ENCODE data around the gene IL1RAPL2.
"Not testable (repeated sequence)": the region's sequence is repeated elsewhere in the genome, so short reads cannot be mapped to it uniquely, and the experiment has no call there.

IL1RAPL2 gene

DNA sequence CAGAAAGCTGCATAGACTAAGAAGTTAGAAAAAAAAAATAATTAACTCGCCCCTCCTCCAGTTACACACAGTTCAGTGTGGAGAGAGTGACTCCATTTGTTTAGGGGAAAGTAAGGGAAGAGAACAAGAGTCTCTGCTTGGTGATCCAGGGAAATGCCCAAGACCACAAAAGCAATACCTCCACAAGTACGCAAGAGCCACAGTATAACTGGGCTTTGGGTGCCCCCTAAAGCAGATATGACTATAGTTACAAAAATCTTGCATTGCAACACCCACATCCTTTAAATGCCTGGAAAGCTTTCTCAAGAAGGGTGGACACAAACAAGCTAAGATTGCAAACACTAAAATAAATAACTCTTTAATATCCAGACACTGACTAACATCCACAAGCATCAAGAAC lies 1092.1 kb downstream of the IL1RAPL2 start:
- in situ Hi-C loops (cut with HindIII; ENCODE audit: low sequenced_read_pairs): no loop called here

DNA sequence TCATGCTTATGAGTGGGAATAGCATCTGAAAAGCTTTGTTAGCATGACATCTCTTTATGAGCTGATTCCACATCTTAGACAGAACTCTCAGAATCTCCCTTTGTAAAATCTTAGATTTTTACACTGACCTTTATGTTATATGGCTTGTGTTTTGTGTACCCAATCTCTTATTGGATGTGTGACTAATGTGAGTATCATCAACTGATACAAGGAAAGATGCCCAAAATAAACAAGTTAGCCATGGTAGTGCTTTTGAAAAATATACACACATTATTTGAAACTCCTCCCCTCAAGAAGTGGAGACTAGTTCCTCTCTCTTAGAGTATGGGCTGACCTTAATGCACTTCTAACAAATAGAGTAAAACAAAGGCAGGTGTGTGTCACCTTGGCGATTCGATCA lies 1096.2 kb downstream of the IL1RAPL2 start:
- in situ Hi-C loops (cut with HindIII; ENCODE audit: low sequenced_read_pairs): no loop called here

DNA sequence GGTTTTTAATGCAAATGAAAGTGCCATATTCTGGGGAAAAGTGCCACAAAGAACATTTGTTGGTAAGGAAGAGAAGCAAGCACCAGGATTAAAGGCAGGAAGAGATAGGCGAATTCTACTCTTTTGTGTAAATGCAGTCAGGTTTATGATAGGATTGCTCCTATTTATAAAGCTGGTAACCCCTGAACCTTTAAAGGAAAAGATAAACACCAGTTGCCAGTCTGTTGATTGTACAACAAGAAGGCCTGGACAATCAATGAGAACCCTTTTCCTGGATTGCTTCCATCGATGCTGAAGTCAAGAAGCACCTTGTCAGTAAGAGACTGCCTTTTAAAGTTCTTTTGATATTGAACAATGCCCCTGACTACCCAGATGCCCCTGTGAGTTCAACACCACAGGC lies 1098.2 kb downstream of the IL1RAPL2 start:
- in situ Hi-C loops (cut with HindIII; ENCODE audit: low sequenced_read_pairs): no loop called here

DNA sequence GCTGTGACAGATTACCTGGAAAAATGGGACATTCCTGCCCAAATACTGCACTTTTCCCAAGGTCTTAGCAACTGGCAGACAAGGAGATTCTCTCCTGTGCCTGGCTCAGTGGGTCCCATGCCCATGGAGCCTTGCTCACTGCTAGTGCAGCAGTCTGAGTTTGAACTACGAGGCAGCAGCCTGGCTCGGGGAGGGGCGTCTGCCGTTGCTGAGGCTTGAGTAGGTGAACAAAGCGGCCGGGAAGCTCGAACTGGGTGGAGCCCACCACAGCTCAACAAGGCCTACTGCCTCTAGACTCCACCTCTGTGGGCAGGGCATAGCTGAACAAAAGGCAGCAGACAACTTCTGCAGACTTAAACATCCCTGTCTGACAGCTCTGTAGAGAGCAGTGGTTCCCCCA lies 1118.3 kb downstream of the IL1RAPL2 start:
- in situ Hi-C loops (cut with HindIII; ENCODE audit: low sequenced_read_pairs): not testable (repeated sequence)

DNA sequence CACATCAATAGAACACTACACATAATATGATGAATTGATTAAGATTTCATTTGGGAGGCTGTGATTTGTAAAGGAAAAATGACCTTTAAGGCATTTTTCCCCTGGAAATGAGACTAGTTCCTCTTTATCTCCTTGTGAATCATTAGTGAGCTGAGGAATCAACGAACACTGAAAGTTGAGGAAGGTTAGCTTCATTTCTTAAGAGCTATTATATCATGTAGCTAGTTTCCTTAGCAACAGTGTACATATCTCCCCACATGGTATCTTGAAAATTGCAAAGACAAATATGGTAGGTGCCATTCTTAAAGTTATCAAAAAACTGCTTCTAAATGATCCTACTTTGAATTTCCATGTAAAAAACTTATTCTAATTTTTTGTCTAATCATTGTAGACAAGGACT lies 1128.8 kb downstream of the IL1RAPL2 start:
- in situ Hi-C loops (cut with HindIII; ENCODE audit: low sequenced_read_pairs): no loop called here

DNA sequence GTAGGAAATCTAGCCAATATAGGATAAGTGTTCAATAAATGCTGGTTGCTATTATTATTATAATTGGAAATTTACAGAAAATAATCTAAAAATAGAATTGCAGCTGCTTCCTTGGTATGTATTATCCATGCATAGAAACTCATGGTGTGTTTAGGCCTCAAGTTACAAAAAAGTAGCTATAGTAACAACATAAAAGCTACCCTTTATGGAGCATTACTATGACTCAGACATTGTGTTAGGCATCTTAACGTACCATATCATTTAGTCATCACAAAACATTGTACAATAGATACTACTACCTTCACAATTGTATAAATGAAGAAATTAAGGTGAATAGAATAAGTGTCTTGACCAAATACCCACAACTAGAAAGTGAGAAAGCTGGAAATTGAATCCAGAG lies 1129.5 kb downstream of the IL1RAPL2 start:
- in situ Hi-C loops (cut with HindIII; ENCODE audit: low sequenced_read_pairs): no loop called here

DNA sequence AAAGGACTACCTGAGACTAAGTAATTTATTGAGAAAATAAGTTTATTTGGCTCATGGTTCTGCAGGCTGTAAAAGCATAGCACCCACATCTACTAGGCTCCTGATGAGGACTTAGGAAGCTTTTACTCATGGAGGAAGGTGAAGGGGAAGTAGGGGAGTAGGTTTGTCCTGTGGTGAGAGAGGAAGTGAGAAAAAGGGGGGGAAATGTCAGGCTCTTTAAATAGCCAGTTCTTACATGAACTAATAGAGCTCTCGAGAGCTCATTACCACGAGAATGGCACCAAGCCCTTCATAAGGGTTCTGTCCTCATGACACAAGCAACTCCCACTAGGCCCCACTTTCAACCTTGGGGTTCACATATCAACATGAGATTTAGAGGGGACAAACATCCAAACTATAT lies 1130.9 kb downstream of the IL1RAPL2 start:
- in situ Hi-C loops (cut with HindIII; ENCODE audit: low sequenced_read_pairs): no loop called here

DNA sequence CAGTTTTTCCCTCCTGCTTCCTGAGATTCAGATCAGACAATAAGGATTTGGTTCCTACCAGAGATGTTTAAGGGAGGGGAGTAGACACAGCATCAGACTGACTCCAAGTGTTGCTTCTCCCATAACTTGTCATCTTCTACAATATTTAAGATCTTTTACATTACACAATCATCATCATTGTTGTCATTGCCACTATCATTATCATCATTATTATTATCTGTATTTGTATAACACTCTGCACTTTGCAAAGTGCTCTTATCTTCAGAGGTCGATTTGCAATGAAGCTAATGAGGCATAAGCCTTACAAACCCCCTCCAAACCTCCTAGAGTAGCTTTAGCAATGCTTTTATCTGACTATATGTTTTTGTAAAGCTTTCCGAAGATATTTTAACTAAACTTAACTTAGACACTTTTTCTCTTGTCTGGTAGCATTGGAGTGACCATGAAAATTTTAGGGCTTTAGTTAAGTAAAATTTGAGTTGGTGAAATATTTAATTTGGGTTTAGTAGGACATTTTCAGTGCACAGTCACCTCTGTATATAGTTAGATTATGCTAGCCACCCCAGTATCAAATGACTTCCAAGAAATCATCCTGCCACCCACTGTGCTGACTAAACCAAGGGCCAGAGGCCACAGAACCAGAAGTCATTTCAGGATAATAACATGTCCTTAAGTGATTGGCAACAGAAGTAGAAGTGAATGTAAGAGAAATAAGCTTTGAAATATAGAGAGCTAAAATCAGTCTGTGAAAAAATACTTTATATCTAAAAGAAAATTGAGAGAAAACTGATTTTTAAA lies 1132.2 kb downstream of the IL1RAPL2 start:
- in situ Hi-C loops (cut with HindIII; ENCODE audit: low sequenced_read_pairs): no loop called here

DNA sequence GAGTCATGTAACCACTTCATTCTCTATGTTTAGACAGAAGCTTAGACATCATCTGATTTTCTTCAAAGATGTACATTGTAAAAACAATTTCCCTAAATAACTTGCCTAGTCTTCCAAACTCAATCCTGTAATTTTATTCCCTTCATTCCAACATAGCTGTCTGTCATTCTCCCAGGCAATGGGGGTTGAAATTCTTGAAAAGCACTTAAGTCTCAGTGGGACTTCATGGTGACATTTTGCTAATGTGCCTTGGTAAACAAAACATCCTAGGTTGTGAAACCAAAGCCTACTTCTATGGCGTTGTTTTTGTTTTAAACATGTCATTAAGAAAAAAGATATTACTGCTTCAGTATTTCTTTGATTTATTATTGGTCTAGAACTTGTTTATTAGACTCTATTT lies 1134.3 kb downstream of the IL1RAPL2 start:
- in situ Hi-C loops (cut with HindIII; ENCODE audit: low sequenced_read_pairs): no loop called here

DNA sequence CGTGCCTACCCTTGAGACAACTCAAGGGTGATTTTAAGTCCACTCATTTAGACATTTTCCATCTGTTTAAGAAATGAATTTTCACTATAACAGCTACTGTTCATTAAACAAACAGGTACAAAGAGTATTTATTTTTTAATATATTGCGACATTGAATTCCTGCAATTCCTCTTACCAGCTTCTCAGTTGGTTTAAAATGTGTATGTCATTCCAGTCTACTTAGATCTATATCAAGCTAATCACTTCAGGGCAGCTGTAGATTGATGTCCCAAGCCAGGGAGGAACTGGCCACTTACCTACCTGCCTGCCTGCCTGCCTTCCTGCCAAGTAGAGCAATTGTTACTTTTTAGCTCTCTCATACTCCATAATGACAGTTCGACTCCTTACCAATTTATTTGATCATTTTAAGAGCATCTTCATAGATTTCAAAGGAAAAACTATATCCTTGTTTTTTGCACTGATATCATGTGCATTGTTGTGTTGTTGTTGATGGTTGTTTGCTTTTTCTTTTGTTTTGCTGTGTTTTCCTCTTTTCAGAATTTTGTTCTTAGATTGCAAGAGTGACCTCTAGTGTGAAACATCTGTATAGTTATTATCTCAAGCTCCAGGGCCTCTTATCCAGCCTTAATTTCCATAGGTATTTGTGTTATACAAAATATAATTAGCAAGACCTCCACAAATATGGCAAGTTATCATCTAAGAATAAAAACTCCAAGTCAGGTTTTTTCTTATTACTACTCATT lies 1135.5 kb downstream of the IL1RAPL2 start:
- in situ Hi-C loops (cut with HindIII; ENCODE audit: low sequenced_read_pairs): no loop called here

DNA sequence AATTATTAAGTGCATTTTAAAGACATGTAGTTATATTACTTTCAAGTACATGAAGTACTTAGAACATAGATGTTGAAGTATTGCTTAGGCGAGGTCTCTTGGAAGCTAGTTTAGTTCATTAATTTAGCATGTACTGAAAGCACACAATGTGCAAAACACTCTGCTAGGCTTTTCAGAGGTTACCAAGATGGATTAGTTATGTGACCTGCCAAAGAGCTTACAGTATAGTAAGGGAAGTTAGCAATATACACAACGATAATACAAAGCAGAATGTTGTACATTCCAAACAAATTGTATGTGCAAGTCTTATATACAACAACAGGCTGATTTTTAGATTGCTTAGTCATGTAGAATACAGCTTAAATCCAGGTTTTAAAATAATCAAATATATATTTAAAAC lies 1137.9 kb downstream of the IL1RAPL2 start:
- in situ Hi-C loops (cut with HindIII; ENCODE audit: low sequenced_read_pairs): no loop called here

DNA sequence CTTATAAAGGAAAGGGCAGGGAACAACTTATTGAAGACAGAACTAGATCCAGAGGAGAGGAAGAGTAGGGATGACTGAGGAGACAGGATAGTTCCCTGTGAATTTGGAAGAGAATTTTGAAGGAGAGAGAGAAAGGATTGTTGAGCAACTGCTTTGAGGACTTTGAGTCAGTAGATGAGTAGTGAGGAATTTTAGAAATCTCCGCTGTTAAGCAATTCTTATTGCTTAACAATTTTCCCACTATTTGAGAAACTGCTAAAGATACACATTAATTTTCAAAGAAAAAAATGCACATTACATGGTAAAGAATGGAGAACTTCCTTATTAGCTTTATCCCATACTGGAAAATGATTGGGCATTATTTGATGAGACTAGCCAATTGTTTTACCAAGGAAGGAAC lies 1140.0 kb downstream of the IL1RAPL2 start:
- in situ Hi-C loops (cut with HindIII; ENCODE audit: low sequenced_read_pairs): no loop called here

DNA sequence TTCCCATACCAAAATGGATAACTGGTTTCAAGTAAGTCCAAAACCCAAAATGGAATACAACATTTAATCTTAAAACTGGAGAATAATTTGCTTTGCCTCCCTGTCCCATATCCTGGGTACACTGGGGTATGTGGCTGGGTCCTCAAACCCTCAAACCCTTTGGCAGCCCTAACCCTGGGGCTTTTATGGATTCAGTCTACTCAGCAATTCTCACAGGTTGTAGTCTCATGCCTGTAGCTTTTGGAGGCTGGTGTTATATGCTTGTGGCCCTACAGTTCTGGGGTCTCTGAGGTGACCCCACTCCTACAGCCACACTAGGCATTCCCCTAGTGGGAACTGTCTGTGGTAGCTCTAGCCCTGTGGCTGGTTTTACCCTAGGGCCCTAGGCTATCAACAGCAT lies 1145.8 kb downstream of the IL1RAPL2 start:
- in situ Hi-C loops (cut with HindIII; ENCODE audit: low sequenced_read_pairs): no loop called here

DNA sequence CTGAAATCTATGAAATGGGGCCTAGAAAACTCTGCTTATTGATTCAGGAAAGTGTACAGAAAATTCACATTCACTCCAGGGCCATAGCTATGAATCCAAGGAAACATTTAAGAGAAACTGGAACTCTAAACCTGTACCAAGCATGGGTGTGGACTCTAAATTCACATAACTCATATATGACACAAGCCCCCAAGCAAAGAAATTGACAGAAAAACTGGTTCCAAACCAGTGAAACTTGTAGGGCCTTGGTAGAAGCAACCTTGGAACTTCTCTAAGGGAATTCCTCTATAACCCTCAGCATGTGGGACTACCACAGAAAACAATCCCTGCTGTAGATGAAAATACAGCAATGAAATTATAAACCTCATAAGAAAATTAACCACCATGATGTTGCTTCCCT lies 1149.7 kb downstream of the IL1RAPL2 start:
- in situ Hi-C loops (cut with HindIII; ENCODE audit: low sequenced_read_pairs): no loop called here

DNA sequence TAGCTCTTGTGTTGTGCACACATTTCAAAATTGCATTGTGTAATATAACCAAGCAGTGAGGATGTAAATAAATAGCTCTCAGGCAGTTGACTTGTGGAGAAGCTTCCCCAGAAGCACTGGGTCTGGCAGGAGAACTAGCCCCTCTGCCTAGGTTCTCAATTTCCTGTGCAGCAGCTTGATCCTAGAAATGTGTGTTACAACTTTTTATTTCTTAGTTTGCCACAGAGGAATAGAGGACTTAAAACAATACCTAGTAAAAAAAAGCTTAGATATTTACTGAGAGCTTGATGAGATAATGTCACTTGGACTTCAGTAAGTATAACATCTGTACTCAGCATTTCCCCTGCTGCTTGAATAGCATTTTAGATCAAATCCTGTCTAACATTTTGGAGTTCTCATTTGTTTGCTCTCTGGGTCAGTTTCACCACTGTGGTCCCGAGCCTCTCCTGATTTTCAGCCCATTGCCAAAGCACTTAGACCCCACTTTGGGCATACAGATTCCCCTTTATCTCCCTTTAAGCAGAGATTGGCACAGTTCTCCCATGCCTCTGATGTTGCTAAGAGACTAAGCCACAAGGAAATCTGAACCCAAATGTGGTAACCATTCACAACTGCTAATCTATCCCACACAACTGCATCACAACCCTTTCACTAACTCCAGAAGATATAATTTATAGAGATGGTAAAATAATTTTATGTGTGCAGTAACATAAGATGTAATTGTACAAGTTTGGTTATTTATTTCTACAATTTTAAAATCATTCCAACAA lies 1158.2 kb downstream of the IL1RAPL2 start:
- in situ Hi-C loops (cut with HindIII; ENCODE audit: low sequenced_read_pairs): no loop called here

DNA sequence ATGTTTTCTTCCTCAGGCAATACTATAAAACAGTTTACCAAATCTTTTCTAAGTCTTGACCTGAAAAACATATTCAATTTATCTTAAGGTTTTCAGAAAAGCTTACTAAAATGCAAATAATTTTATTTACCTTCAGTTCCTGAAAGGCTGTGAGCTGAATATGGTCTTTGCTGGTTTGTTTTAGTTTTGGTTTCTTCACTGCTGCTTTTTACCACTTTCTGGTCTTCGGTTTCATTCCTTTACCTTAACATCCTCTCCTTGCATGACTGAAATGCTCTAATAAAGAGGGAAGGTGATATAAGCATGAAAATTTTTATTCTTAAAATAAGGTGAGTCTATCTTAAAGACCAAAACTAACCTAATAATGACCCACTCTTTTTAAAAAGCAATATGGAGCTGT lies 1159.2 kb downstream of the IL1RAPL2 start:
- in situ Hi-C loops (cut with HindIII; ENCODE audit: low sequenced_read_pairs): no loop called here

DNA sequence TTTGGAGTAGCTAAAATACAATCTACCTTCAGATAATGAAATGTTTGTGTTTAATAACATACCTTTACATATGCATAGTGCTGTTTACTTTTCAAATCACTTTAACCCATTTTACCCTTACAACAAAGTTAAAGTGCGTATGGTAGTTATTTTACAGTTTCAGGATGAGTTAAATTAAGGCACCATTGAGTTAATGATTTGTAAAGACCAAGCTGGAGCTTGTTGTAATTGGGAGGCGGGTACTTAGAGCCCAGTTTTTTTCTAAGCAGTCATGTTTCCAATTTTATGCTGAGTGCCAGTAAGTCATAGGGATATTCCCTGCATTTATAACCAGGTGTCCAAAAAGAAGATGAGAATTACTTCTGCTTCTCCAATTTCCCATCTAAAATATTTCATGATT lies 1172.2 kb downstream of the IL1RAPL2 start:
- in situ Hi-C loops (cut with HindIII; ENCODE audit: low sequenced_read_pairs): no loop called here

DNA sequence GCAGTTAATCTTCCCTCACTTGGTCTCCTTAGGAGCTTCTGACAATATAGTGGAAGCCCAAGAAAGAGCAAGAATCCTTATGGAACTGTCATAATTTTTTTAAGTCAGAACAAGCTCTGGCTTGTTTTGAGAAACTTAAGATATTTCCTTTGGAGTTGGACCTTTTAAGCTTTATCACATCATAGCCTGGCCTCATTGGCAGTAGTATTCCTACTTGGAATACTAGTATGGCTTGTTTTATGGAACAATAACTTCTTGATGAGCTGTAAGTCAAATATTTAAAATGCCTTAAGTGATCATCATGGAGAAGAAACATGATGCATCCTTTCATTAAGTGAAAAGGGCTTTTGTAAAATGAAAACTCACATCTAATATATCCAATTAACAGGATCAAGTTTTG lies 1178.3 kb downstream of the IL1RAPL2 start:
- in situ Hi-C loops (cut with HindIII; ENCODE audit: low sequenced_read_pairs): no loop called here

DNA sequence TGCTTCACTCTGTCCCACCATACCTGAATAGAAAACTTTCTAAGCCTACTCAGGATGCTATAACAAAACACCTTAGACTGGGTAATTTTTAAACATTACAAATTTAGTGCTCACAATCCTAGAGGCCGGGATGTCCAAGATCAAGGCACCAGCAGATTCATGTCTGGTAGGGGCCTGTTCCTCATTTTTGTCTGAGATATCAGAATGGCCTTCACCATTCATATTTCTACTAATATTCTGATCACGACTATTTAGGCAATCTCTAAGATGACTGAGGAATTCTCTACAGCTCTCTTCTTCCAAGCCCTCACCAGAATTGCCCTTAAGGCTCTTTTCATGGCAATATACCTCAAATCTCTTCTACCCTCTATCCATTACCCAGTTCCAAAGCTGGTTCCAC lies 1178.9 kb downstream of the IL1RAPL2 start:
- in situ Hi-C loops (cut with HindIII; ENCODE audit: low sequenced_read_pairs): no loop called here

DNA sequence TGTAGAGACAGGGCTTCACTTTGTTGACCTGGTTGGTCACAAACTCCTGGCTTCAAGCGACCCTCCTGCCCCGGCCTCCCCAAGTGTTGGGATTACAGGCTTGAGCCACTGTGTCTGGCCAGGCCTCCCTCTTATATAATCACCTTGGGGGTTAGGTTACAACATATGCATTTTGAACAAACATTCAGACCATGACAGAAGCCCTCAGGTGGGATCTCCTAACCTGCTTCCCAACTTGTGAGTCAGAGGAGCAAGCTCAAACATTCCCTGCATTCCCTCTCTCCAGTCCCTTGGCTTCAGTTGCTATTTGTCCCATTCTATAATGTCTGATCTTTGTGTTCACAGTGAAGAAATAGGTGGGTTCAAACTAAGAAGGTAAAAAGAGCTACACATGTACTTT lies 1179.9 kb downstream of the IL1RAPL2 start:
- in situ Hi-C loops (cut with HindIII; ENCODE audit: low sequenced_read_pairs): no loop called here

DNA sequence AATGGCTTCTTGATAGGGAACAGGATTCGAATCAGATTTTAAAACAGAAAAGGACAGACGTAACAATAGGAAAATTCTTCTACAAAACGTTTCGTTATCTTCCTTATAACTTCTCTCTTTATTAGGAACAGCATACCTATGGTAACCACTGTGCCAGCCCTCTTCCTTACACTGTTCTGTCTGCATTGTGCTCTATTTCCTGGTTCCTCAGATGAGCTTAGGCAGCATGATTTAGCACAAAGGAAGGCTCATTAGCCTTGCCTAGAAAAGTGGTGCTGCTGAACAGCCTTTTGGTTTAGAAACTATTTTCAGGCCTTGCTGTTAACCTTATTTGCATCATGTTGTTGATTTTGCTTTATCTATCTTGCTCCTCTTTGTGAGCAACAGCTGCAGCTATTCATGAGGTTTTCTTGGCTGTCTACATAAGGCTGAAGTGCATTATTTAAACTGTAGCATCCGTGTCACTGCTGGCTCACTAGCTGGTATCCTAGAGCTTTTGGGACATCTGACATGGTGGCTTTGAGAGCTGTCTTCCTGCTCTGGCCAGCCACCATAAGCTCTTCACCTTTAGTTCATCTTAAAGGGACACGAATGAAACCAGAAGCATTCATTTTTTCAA lies 1186.4 kb downstream of the IL1RAPL2 start:
- in situ Hi-C loops (cut with HindIII; ENCODE audit: low sequenced_read_pairs): no loop called here

All from DLD1 (cell line).